HepG2 (cell line): ENCODE data around the gene SNAP47. TPM values are rescaled to one million over a fixed set of nuclear protein-coding genes. Genes with fewer than 3 reads are reported as not detected.

Source experiments
- ATAC-seq: fragments of 200-7000 bp; cut with Tn5 transposase; 3 replicates; pipeline ENCODE4 v1.9.1; 2020; ENCODE audit warnings: mild to moderate bottlenecking, moderate library complexity
- BruUV-seq: library from RNA; stranded (reverse); fragments of 400-500 nt; replicated peaks from 2 replicates; lab custom pipeline; 2021; lab: Mats Ljungman, UMichigan
- CTCF ChIA-PET: fragments of 300-600 bp; formaldehyde crosslinking; extraction: SDS; loops from one replicate; lab custom pipeline; 2021; ENCODE audit warnings: low total read pairs, inconsistent platforms, low intra/inter-chr PET ratio; lab: Yijun Ruan, JAX
- POLR2A ChIA-PET: fragments of 350-600 bp; sonication (Branson Sonifier 250); formaldehyde crosslinking; loops from one replicate; lab custom pipeline; 2020; ENCODE audit warnings: antibody characterized with exemption, inconsistent platforms; lab: Yijun Ruan, JAX
- DNase-seq: peaks from one replicate; pipeline ENCODE4 v3.0.0-alpha.2; 2015; ENCODE audit warnings: low spot score
- FAIRE-seq: peaks from 3 replicates; lab custom pipeline; 2011; peaks lifted over from hg19 to GRCh38; lab: Jason Lieb, UNC
- H2AFZ ChIP-seq: one replicate; pipeline ENCODE4 v1.6.1; 2011; ENCODE audit warnings: low read length, inconsistent platforms
- H3K27ac ChIP-seq: fragments of 300-600 bp; 3 replicates; pipeline ENCODE4 v1.8.0; 2011; ENCODE audit warnings: mixed run types, mild to moderate bottlenecking, mixed read lengths, low read length, inconsistent platforms; ENCODE audit not compliant: insufficient read depth; ENCODE audit errors: extremely low read length
- H3K27me3 ChIP-seq, 2 experiments: fragments of 200-600 bp in 1 of 2; 2 replicates in 1 of 2; 3 replicates in 1 of 2; pipeline versions ENCODE4 v1.6.0 to v1.8.0; 2011; ENCODE audit warnings: low read length in 2 of 2, mild to moderate bottlenecking in 2 of 2, moderate library complexity in 2 of 2, inconsistent platforms in 1 of 2; ENCODE audit not compliant: insufficient read depth in 2 of 2, control insufficient read depth in 1 of 2
- H3K36me3 ChIP-seq, 2 experiments: fragments of 200-600 bp in 1 of 2; replicated peaks in 1 of 2; 2 replicates in 1 of 2; 3 replicates in 1 of 2; pipeline versions ENCODE4 v1.5.1 to v1.8.0; 2011; ENCODE audit warnings: low read length in 2 of 2, inconsistent platforms in 1 of 2; ENCODE audit not compliant: insufficient read depth in 2 of 2, control insufficient read depth in 1 of 2
- H3K4me1 ChIP-seq: 2 replicates; pipeline ENCODE4 v1.5.1; 2012; ENCODE audit warnings: low read length, inconsistent platforms; ENCODE audit not compliant: insufficient read depth
- H3K4me2 ChIP-seq: 2 replicates; pipeline ENCODE4 v1.6.0; 2011; ENCODE audit warnings: low read depth, low read length, inconsistent platforms
- H3K4me3 ChIP-seq, 3 experiments: fragments of 200-600 bp in 1 of 3; sonication (generic), shearing (Covaris generic) in 1 of 3; replicated peaks in 1 of 3; 2 replicates each; pipeline ENCODE4 v1.5.1; 2011 to 2016; ENCODE audit warnings: low read length in 3 of 3, inconsistent platforms in 2 of 3, low read depth in 2 of 3, mild to moderate bottlenecking in 2 of 3, control low read depth in 1 of 3, mixed read lengths in 1 of 3; ENCODE audit not compliant: insufficient read depth in 1 of 3
- H3K79me2 ChIP-seq: one replicate; pipeline ENCODE4 v1.6.1; 2011; ENCODE audit warnings: low read length, inconsistent platforms; ENCODE audit not compliant: insufficient read depth
- H3K9ac ChIP-seq: 2 replicates; pipeline ENCODE4 v1.6.0; 2011; ENCODE audit warnings: mild to moderate bottlenecking, low read depth, low read length, inconsistent platforms; ENCODE audit not compliant: insufficient read depth
- H3K9me3 ChIP-seq: 2 replicates; pipeline ENCODE4 v1.5.1; 2012; ENCODE audit warnings: mild to moderate bottlenecking, low read length
- H4K20me1 ChIP-seq: 2 replicates; pipeline ENCODE4 v1.6.0; 2011; ENCODE audit warnings: inconsistent platforms, mild to moderate bottlenecking, low read length, moderate library complexity; ENCODE audit not compliant: insufficient read depth
- FOXC1 ChIP-seq: sonication (generic); formaldehyde crosslinking; IDR thresholded peaks from 2 replicates; pipeline ENCODE4 v1.8.0; 2022; ENCODE audit warnings: mild to moderate bottlenecking, missing genetic modification reagents, borderline replicate concordance
- GABPB1 ChIP-seq: IDR thresholded peaks from 2 replicates; pipeline ENCODE4 v1.6.1; 2016; ENCODE audit warnings: mild to moderate bottlenecking, missing genetic modification reagents, moderate library complexity, missing compliant biosample characterization
- GTF3A ChIP-seq: sonication (generic); formaldehyde crosslinking; conservative IDR thresholded peaks from 2 replicates; pipeline ENCODE4 v1.4.0; 2020; ENCODE audit warnings: mild to moderate bottlenecking, missing genetic modification reagents
- GZF1 ChIP-seq: sonication (generic); formaldehyde crosslinking; IDR thresholded peaks from 2 replicates; pipeline ENCODE4 v1.5.1; 2020; ENCODE audit warnings: mild to moderate bottlenecking, missing genetic modification reagents
- JDP2 ChIP-seq: sonication (generic); formaldehyde crosslinking; IDR thresholded peaks from 2 replicates; pipeline ENCODE4 v1.8.1; 2022; ENCODE audit warnings: missing genetic modification reagents, borderline replicate concordance
- MATR3 ChIP-seq: sonication (generic); formaldehyde crosslinking; IDR thresholded peaks from 2 replicates; pipeline ENCODE4 v1.4.0; 2020; ENCODE audit warnings: missing genetic modification reagents
- MEIS1 ChIP-seq: sonication (generic); formaldehyde crosslinking; IDR thresholded peaks from 2 replicates; pipeline ENCODE4 v1.9.0; 2021; ENCODE audit warnings: mild to moderate bottlenecking, missing genetic modification reagents, moderate library complexity, borderline replicate concordance
- MZF1 ChIP-seq: sonication (generic); formaldehyde crosslinking; IDR thresholded peaks from 2 replicates; pipeline ENCODE4 v1.8.1; 2023; ENCODE audit warnings: mild to moderate bottlenecking, missing genetic modification reagents, borderline replicate concordance
- SIX4 ChIP-seq: sonication (generic); formaldehyde crosslinking; IDR thresholded peaks from 2 replicates; pipeline ENCODE4 v1.4.0; 2020; ENCODE audit warnings: missing genetic modification reagents
- ZMAT5 ChIP-seq: sonication (generic); formaldehyde crosslinking; IDR thresholded peaks from 2 replicates; pipeline ENCODE4 v1.5.0; 2020; ENCODE audit warnings: mild to moderate bottlenecking, low read depth, missing genetic modification reagents, borderline replicate concordance
- ZNF10 ChIP-seq: sonication (generic); formaldehyde crosslinking; IDR thresholded peaks from 2 replicates; pipeline ENCODE4 v1.4.0; 2020; ENCODE audit warnings: mild to moderate bottlenecking, low read depth, missing genetic modification reagents, borderline replicate concordance
- ZNF17 ChIP-seq: sonication (generic); formaldehyde crosslinking; IDR thresholded peaks from 2 replicates; pipeline ENCODE4 v1.5.0; 2020; ENCODE audit warnings: mild to moderate bottlenecking, missing genetic modification reagents
- ZNF367 ChIP-seq: sonication (generic); formaldehyde crosslinking; IDR thresholded peaks from 2 replicates; pipeline ENCODE4 v1.4.0; 2020; ENCODE audit warnings: missing genetic modification reagents, borderline replicate concordance
- ZNF430 ChIP-seq: sonication (generic); formaldehyde crosslinking; IDR thresholded peaks from 2 replicates; pipeline ENCODE4 v1.9.0; 2021; ENCODE audit warnings: mild to moderate bottlenecking, missing genetic modification reagents
- ZNF720 ChIP-seq: sonication (generic); formaldehyde crosslinking; IDR thresholded peaks from 2 replicates; pipeline ENCODE4 v1.4.0; 2020; ENCODE audit warnings: missing genetic modification reagents
- WGBS: methylation state at CpG from one replicate; pipeline ENCODE4 v1.1.6; 2017; ENCODE audit warnings: low lambda C conversion rate; 5-methylcytosine and 5-hydroxymethylcytosine counted together
- in situ Hi-C: cut with HindIII; loops from 2 replicates; pipeline ENCODE4 v1.10.0; 2017; ENCODE audit warnings: low pct_unique_long_range_greater_than_20kb; ENCODE audit not compliant: extremely low pct_ligation_motif_present
- intact Hi-C: fragments of 100-400 bp; cut with micrococcal nuclease; formaldehyde crosslinking; loops from one replicate; pipeline ENCODE4 v1.10.0; 2022; ENCODE audit not compliant: unreplicated experiment
- polyA plus RNA-seq, 8 experiments: library from polyadenylated mRNA; depleted of rRNA in 3 of 8; stranded (reverse) in 7 of 8; unstranded in 1 of 8; fragments of >200 nt; fragmentation: Illumina TruSeq in 4 of 8; extraction: Trizol in 4 of 8; gene quantifications; 2 replicates each; pipeline versions ENCODE4 v1.2.1 to v1.2.3, GENCODE V29; 2011 to 2016; ENCODE audit warnings: low read depth in 4 of 8, missing spikeins in 1 of 8, mixed read lengths in 1 of 8; ENCODE audit not compliant: insufficient read depth in 1 of 8
- total RNA-seq, 5 experiments: library from RNA; depleted of rRNA; stranded (reverse); fragments of >200 nt; fragmentation: Illumina TruSeq; extraction: Trizol; gene quantifications; 2 replicates each; pipeline ENCODE4 v1.2.3, GENCODE V29; 2016; ENCODE audit warnings: low read depth in 1 of 5
- TF ChIP-seq, protein P1 (sequence below): sonication (generic); formaldehyde crosslinking; IDR thresholded peaks from 2 replicates; pipeline ENCODE4 v1.9.0; 2021; ENCODE audit warnings: missing genetic modification reagents, borderline replicate concordance
- TF ChIP-seq, protein P2 (sequence below): sonication (generic); formaldehyde crosslinking; IDR thresholded peaks from 2 replicates; pipeline ENCODE4 v1.5.0; 2020; ENCODE audit warnings: missing genetic modification reagents

The SNAP47 gene
- total and polyA plus RNA-seq, 2 of the 13 experiments (the other 11 are each of a cell fraction or from before 2014, with no cell fraction given) = 13.6 to 25.1 TPM

DNA sequence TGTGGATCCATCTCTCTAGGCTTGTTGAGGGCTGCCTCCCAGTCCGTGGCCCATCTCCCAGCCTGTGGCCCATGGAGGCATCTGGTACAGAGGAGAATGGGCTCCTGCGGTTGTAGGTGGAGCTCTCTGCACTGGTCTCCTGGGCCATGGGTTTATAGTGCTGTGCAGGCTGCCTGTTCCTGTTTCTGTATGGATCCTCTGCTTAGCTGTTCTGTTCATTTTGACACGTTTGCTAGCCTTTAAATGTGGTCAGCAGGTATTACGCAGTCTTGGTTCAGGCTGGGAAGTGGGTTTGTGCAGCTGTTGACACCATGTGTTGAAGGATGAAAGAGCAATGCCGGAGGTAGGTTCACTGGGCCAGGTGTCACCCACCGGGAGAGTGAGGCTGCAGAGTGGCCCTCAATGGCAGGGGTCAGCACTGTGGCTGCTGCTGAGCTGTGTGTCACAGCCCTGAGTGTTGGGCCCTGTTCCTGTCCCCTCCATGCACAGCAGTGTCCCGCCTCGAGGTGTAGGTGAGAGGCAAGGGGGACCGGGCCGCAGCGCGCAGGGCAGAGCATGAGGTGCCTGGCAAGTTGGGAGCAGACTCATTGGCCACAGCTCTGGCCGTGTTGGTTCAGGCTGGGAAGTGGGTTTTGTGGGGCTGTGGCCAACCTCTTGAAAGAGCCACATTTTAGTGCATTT, 39.0 kb downstream of the SNAP47 start:
- FAIRE-seq (no peak), ATAC-seq (no peak), DNase-seq (no peak)
- POLR2A ChIA-PET = no interaction called here
- no peaks in the 10 kb centered on the region for H3K79me2 ChIP-seq
- TF ChIP-seq MATR3 (CRISPR knock-in tag) (no peak), FOXC1 (CRISPR knock-in tag) (no peak), GZF1 (no peak), JDP2 (CRISPR knock-in tag) (no peak), SIX4 (CRISPR knock-in tag) (no peak), ZNF720 (CRISPR knock-in tag) (no peak), ZNF17 (CRISPR knock-in tag) (no peak), ZNF10 (CRISPR knock-in tag) (no peak), ZNF430 (CRISPR knock-in tag) (no peak), MZF1 (CRISPR knock-in tag) (no peak), MEIS1 (CRISPR knock-in tag) (no peak), GABPB1 (CRISPR knock-in tag) (no peak), ZMAT5 (no peak), GTF3A (CRISPR knock-in tag) (no peak), ZNF367 (CRISPR knock-in tag) (no peak)
- TF ChIP-seq, protein P1, sequence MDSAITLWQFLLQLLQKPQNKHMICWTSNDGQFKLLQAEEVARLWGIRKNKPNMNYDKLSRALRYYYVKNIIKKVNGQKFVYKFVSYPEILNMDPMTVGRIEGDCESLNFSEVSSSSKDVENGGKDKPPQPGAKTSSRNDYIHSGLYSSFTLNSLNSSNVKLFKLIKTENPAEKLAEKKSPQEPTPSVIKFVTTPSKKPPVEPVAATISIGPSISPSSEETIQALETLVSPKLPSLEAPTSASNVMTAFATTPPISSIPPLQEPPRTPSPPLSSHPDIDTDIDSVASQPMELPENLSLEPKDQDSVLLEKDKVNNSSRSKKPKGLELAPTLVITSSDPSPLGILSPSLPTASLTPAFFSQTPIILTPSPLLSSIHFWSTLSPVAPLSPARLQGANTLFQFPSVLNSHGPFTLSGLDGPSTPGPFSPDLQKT (CRISPR knock-in tag) = no peak
- TF ChIP-seq, protein P2, sequence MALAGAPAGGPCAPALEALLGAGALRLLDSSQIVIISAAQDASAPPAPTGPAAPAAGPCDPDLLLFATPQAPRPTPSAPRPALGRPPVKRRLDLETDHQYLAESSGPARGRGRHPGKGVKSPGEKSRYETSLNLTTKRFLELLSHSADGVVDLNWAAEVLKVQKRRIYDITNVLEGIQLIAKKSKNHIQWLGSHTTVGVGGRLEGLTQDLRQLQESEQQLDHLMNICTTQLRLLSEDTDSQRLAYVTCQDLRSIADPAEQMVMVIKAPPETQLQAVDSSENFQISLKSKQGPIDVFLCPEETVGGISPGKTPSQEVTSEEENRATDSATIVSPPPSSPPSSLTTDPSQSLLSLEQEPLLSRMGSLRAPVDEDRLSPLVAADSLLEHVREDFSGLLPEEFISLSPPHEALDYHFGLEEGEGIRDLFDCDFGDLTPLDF = no peak
- WGBS = 95% methylated on average over 9 of the region's 13 CpGs
- H3K27me3 ChIP-seq = no peaks in the 10 kb centered on the region
- BruUV-seq = no TSS peak
- H3K36me3 ChIP-seq = peaks cover 10 to 25% of the 10 kb centered on the region in 2 experiments; a peak in 4 of 5 replicates
- intact Hi-C loops = no loop called here
- H3K4me2 ChIP-seq = no peak overlapping the region
- H3K4me1 ChIP-seq = no peaks in the 10 kb centered on the region
- no peaks in the 10 kb centered on the region for H3K9me3 ChIP-seq
- CTCF ChIA-PET = no interaction called here
- in situ Hi-C loops = no loop called here
- H4K20me1 ChIP-seq = no peaks in the 10 kb centered on the region
- H3K9ac ChIP-seq = no peak overlapping the region
- H2AFZ ChIP-seq = no peak overlapping the region
- no peak overlapping the region for H3K4me3 ChIP-seq
- H3K27ac ChIP-seq = no peak overlapping the region
